Measurements from ENCODE around the gene ZNF469.
A peak's percentile ranks its signal among the peaks of the same experiment; 100 is the strongest.

Gene ZNF469

DNA sequence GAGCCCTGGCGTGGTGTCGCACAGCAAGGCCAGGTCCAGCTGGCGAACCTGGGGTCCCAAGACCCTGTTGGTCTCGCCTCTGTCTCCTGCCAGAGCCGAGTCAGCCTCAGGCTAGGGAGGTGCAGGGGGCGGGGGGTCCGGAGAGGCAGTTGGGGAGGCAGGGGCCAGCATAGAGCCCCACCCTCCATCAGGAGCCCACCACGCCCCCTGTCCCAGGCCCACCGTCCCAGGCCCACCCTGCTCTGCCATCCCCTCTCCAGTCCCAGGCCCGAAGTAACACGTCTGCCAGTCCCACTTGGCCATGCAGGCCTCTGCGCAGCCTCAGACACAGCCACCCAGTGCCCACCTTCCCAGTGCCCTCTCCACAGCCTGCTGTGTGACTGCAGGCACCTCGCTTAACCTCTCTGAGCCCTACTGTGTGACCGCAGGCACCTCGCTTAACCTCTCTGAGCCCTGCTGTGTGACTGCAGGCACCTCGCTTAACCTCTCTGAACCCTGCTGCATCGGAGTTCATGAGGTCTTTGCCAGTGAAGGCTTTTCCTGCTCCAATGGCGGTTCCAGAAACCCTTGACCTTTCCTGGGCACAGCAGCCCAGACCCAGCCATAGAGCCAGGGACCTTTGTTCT, 29.3 kb downstream of the ZNF469 start:
- no peak for DNase-seq

DNA sequence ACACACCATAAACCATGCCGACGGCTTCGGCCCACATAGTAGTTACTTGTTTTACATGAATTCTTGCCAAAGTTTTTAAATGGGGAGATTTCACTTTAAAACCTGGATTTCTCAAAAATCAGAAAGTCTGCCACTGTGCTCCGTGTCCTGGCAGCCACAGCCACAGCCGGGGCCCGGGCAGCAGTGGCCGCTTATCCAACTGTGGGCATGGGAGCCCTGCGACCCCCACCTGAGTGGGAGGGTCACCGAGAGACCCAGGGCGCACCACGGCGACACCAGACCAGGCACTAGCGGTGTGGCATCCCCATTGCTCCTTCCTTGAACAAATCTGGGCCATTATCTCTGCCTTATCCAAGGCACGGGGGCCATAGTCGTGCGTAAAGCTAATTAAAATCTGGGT, 30.0 kb downstream of the ZNF469 start:
- DNase-seq = no peak

DNA sequence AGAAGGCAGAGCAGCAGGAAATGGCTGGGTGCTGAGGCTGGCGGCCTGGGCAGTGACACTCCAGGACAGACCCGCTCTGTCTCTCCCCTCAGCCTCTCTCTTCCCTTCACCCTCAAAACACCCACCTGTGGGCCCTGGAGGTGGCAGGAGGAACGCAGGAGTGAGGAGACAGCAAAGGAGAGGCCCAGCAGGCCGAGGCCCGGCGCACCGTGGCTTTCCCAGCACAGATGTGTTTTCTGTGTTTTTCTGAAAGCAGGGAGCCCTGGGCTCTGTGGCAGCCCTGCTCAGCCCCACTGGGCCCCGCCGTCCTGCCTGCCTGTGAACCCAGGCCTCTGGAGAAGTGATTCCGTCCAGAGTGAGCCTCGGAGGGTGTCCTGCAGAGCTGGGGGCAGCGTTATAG, 30.5 kb downstream of the ZNF469 start:
- no peak for DNase-seq

DNA sequence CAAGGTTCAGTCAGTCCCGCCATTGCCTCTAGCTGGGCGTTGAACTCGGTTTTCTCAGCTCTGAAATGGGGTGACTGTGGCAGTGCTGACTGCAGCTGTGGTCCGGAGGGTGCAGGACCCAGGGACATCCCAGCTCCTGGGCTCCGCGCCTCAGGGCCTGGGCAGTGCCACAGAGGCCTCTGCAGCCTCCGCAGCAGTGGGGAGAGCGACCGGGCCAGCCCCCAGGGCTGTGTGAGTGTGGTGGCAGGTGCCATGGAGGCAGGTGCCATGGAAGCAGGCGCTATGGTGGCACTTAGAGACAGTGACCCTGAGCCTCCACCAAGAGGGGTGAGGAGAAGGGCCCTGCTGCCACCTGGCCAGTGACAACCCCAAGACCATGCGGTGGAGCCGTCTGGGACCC, 30.9 kb downstream of the ZNF469 start:
- no peak for DNase-seq

DNA sequence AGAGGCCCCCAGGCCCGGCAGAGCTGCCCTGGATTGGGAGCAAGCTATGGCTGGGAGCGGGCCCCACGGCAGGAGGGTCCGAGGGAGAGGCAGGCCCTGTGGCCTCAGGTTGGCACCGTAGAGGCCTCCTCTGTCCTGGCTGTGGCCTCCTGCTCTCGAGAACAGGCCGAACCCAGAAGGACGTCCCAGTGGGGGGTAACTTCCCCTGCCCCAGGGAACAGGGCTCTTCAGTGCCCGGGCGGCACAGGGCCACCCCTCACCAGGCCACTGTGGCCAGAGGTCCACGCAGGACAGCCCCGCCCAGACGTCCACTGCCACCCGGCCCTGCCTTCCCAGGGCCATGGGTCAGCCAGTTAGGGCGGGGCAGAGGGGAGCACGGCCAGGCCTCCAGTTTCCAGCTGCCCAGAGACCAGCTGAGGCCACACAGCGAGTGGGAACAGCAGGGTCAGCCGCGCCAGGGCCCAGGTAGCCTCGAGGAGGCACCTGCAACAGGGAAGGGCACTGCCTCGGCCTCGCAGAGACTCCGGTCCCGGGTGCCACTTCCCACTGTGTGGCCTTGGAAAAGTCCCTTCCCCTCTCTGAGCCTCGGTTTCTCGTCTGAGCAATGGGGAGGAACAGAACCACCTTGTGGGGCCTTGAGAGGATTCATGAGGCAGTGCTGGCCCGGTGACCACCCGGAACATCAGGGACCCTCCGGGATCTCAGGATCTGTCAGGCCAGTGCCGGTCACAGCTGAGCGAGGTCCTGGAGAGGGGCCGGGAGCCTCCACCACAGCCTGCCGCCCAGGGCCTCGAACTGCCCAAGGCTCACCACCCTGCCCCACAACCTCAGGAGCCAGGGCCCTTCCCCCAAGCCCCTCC, 32.0 kb downstream of the ZNF469 start:
- DNase-seq = no peak

DNA sequence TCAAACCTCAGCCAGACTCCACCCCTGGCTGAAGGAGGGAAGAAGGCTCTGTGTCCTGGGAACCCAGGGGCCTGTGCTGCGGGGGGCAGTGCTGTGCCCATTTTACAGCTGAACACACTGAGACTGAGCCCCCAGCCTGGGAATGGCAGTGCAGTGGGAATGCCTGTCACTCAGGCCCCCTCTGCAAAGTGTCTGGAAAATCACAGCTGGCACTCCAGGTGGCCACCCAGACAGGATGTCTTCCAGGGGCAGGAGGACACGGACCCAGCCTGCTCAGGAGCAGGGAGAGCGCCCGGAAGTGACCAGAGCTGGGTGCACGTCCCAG, 32.6 kb downstream of the ZNF469 start:
- no peak for DNase-seq

GRCh38 chr16:88415713-88416323, 33.1 kb downstream of the ZNF469 start:
- DNase-seq = no peak

DNA sequence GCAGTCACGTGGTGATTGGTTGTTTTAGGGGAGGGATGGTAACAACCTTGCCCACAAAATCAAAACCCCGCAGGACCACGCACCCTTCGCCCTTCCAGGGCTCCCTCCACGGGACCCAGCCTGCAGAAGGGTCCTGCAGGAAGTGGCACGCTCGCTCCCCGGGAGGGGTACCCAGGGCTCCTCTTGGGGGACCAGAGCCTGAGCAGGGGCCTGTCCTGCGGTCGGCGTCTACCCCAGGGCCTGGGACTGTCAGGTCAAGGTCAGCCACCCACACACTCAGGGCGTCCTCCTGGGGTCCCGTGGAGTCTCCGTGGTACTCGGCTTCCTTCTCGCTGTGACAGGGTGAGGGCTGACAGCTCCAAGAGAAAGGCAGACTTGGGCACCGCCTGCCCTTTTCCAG, 33.9 kb downstream of the ZNF469 start:
- no peak for DNase-seq

DNA sequence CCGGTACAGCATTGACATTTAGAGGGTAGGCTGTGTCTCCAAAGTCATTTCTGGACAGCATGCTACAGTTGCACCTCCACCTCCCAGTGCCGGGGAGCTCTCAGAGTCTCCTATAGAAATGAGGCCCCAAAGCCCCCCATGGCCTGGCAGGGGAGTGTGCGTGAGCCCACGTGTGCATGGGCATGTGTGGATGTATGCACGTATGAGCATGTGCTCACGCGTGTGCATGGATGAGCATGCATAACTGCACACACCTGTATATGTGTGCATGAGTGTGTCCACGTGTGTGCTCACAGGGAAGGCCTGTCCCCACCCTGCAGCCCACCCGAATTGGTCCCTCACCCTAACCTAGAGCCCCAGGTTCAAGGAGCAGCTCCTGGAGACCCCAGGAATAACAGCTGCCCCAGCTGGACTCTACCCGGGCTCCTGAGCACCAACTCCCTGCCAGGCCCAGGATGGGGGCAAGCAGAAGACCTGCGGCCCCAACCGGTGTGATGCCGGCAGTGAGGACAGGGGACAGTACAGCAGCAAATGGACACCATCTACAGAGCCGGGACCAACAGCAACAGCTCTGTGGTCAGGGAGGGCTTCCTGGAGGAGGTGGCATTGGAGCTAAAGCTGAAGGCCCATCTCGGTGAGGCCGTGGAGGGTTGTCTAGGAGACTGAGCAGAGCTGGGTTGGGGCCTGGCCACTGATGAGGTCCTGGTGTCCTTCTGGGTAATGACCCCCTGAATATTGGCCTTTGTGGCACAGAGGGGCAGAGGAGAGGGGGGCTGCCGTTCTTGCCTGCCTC, 35.1 kb downstream of the ZNF469 start:
- DNase-seq = no peak

GRCh38 chr16:88418869-88419268, 36.1 kb downstream of the ZNF469 start:
- no peak for DNase-seq

DNA sequence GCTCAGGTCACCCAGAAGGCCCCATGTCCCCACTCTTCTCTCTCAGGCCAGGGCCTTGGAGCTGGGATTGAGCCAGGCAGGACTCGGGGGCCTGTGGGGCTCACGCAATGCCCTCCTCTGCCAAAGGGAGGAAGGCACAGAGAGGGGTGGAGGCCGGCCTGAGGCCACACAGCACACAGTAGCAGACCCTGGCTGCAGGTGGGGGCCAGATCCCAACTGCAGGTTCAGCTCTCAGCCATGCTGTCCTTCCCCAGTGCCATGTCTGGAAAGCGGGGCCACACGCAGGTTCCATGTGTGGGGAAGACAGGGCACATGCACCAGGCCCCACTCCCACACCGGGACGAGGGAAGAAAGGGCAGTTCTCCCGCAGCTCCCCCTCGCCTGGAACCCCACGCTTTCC, 37.0 kb downstream of the ZNF469 start:
- no peak for DNase-seq

- DNase-seq = no peak
Measured at GRCh38 chr16:88420496-88420895, 37.7 kb downstream of the ZNF469 start.

- no peak for DNase-seq
Measured at GRCh38 chr16:88421301-88421700, 38.5 kb downstream of the ZNF469 start.

DNA sequence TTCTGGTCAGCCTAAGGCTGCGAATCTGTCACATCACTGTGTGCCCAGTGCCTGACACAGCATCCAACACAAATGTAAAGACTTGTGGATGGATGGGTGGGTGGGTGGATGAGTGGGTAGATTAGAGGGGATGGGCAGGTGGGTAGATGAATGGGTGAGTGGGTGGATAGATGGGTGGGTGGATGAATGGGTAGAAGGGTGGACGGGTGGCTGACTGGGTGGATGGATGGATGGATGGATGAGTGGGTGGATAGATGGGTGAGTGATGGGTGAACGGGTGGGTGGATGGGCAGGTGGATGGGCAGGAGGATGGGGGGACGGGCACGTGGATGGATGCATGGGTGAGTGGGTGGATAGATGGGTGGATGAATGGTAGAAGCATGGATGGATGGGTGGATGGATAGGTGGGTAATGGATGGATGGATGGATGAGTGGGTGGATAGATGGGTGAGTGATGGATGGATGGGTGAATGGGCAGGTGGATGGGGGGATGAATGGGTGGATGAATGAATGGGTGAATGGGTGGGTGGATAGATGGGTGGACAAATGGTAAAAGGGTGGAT, 39.2 kb downstream of the ZNF469 start:
- DNase-seq = no peak

DNA sequence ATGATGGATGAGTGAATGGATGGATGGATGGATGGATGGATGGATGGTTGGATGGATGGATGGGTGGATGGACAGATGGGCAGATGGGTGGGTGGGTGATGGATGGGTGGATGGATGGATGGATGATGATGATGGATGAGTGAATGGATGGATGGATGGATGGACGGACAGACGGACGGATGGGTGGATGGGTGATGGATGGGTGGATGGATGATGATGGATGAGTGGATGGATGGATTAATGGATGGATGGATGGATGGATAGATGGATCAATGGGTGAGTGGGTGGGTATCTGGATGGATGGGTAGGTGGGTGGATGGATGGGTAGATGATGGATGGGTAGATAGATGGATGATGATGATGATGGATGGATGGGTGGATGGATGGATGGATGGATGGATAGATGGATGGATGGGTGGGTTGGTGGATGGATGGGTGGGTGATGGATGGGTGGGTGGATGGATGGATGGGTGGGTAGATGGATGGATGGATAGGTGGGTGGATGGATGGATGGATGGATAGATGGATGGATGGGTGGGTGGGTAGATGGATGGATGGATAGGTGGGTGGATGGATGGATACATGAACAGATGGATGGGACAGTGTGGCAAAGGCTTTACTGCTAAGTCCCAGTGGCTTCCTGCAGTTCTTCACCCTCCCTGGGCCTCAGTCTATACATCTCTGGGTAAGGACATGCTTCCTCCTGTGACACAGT, 40.1 kb downstream of the ZNF469 start:
- no peak for DNase-seq

DNA sequence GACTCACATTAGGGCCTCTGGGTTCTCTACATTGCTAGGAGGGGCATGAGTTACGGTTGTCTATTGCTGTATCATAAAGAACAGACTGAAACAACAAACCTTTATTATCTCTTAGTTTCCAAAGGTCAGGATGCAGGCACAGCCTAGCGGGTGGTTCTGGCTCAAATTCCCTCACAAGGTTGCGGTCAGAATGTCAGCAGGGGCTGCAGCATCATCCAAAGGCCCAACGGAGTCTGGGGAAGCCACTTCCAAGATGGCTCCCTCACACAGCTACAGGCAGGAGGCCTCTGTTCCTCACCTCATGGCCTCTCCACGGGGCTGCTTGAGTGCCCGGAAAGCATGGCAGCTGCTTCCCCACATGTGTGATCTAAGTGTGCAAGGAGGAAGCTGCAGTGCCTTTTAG, 40.7 kb downstream of the ZNF469 start:
- no peak for DNase-seq

DNA sequence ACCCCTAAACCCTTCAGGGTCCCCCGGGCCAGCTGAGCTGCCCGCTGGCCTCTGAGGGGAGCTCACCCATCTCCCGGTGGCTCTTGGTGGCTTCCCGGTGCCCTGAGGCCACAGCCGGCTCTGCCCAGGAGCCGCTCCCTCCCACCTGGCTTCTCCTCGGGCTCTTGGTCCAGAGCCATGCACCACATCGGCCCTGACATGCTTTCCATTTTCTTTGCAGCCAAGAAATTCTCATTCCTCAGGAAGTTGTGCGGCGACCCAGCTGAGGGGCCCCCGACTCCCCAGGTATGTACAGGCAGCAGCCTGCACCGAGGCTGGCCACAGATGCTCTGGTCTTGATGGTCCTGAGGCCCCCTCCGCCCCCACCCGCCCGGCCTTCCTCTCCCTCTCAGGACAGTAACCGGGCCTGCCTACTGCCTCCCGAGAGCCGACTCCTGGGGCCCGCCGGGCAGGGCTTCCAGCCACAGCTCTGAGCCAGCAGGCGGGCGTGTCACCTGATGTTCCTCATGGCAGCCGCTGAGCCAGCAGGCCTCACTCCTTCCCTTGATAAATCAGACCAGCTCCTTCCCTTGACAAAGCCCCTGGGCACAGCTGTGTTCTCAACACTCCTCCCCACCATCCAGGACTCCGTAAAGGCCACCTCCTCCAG, 42.0 kb downstream of the ZNF469 start:
- peak; percentile 9 to 25 for DNase-seq

- no peak for DNase-seq
Measured at GRCh38 chr16:88426018-88426417, 43.3 kb downstream of the ZNF469 start.

DNA sequence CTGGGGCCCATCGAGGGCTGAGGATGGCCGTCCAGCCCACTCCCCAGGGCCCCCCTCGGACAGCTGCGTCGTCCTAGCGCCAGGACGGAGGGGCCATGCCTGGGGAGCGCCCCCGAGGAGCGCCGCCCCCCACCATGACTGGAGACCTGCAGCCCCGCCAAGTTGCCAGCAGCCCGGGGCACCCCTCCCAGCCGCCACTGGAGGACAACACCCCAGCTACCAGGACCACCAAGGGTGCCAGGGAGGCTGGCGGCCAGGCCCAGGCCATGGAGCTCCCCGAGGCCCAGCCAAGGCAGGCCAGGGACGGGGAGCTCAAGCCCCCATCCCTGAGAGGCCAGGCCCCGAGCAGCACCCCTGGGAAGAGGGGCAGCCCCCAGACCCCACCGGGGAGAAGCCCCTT, 44.6 kb downstream of the ZNF469 start:
- no peak for DNase-seq

- DNase-seq = no peak
Measured at GRCh38 chr16:88428156-88428555, 45.4 kb downstream of the ZNF469 start.

- DNase-seq = no peak
Measured at GRCh38 chr16:88428616-88429386, 46.0 kb downstream of the ZNF469 start.

All from hippocampal formation (tissue), 2 donors.